Hematopoietic multipotent progenitor cell treated with erythropoietin and hydrocortisone succinate and interleukin-3 and kit ligand, for 15 days (in vitro differentiated cells): ENCODE results near the gene LLPH.
"Not testable (repeated sequence)": the region's sequence is repeated elsewhere in the genome, so short reads cannot be mapped to it uniquely, and the experiment has no call there.

Experiments
- DNase-seq: peaks from one replicate; pipeline ENCODE4 v3.0.0-alpha.2; 2015; ENCODE audit warnings: low spot score

Gene LLPH

DNA sequence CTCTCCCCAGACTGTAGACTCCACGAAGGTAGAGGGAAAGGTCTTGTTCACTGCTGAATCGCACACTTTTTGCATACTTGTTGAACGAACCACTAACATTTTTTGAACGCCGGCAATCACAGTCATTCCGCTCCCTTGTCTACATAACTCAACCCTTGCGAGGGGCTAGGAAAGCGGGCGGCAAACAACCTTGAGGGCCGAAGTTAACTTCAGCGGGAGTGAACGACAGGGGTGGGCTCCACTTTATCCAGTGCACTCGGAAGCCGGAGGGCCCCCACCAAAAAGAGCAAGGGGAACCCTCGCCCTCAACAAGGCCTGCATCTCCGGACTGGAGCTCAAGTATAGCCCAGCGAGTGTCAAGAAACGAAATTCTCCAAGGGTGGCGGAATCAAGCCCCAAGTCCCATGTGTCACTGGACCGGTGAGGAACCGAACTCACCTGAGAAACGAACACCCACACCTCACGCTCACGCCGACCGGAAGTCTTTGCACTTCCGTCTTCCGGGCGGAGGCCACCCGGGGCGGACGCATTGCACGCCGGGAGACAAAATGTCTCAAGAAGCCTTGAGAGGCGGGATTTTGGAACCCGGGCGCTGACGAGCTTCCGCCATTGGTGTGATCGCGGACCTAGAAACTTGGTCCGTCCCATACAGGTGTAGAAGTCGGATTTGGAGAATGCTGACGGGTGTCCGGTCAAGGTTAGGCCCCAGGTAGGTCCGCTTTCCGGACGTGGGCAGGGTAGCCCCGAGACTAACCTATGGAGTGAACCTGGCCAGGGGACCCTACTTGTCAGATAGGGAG lies at the start of gene LLPH:
LLPH (minus strand) TSS at position 484 of the 800 bp plus-strand sequence. CDS start 1,644 bp downstream, outside the sequence.
- peak; percentile 90 for DNase-seq

DNA sequence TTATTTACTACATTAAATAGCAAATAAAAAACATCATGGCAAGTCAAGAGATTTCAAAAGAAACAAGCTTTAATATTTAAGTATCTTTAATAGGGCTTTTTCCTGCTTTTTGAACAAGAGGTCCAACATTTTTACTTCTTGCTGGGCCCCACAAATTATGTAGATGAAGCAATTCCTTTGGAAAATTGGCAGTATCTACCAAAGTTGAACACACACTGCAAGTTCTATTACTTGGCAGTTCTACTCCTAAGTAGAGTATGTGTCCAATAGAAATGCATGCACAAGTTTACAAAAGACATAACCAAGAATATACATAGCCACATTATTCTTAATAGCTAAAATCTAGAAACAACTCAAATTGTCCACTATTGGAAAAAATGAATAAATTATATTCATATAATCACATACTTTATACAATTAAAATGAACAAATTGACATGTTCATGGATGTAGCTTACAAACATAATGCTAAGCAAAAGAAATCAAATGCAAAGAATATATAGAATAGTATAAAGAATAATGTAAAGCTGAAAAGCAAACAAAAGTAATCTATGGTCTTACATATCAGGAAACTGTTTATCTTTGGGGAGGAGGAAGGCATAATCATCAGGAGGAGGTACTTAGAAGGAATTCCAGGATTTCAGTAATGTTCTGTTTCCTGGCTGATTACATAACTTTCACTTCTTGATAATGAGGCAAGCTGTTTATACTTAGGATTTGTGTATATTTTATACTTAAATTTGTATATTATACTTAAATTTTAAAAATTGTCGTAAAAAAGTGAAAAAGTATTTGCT lies 45.8 kb upstream of the LLPH start:
- DNase-seq: no peak

DNA sequence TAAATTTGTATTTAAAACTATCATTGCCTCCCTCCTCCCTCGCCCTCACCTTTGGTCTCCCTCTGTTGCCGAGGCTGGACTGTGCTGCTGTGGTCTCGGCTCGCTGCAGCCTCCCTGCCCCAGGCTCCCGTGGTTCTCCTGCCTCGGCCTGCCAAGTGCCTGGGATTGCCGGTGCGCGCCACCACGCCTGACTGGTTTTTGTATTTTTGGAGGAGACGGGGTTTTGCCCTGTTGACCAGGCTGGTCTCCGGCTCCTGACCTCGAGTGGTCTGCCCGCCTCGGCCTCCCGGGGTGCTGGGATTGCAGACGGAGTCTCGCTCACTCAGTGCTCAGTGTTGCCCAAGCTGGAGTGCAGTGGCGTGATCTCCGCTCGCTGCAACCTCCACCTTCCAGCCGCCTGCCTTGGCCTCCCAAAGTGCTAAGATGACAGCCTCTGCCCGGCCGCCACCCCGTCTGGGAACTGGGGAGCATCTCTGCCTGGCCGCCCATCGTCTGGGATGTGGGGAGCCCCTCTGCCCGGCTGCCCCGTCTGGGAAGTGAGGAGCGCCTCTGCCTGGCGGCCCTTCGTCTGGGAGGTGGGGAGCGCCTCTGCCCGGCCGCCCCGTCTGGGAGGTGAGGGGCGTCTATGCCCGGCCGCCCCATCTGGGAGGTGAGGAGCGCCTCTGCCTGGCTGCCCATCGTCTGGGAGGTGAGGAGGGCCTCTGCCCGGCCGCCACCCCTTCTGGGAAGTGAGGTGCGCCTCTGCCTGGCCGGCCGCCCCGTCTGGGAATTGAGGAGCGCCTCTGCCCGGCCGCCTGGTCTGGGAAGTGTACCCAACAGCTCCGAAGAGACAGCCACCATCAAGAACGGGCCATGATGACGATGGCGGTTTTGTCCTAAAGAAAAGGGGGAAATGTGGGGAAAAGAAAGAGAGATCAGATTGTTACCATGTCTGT lies 44.1 kb upstream of the LLPH start:
- not testable (repeated sequence) for DNase-seq

DNA sequence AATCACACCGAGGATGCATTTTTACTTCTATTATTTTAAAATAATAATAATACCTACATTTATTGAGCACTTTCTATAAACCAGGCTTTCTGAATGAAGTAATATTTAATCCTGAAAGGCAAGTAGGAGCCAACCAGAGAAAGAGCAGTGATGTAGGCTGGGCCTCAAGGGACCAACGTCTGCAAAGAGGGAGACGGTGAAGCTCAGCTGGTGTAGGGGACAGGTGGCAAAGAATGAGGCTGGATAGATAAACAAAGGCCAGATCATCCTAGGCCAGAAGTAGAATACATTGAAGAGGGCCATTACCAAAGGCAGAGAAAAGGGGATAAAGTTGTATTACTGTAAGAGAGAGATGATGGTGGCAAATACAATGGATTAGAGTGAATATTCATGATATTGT lies 40.1 kb upstream of the LLPH start:
- no peak for DNase-seq

DNA sequence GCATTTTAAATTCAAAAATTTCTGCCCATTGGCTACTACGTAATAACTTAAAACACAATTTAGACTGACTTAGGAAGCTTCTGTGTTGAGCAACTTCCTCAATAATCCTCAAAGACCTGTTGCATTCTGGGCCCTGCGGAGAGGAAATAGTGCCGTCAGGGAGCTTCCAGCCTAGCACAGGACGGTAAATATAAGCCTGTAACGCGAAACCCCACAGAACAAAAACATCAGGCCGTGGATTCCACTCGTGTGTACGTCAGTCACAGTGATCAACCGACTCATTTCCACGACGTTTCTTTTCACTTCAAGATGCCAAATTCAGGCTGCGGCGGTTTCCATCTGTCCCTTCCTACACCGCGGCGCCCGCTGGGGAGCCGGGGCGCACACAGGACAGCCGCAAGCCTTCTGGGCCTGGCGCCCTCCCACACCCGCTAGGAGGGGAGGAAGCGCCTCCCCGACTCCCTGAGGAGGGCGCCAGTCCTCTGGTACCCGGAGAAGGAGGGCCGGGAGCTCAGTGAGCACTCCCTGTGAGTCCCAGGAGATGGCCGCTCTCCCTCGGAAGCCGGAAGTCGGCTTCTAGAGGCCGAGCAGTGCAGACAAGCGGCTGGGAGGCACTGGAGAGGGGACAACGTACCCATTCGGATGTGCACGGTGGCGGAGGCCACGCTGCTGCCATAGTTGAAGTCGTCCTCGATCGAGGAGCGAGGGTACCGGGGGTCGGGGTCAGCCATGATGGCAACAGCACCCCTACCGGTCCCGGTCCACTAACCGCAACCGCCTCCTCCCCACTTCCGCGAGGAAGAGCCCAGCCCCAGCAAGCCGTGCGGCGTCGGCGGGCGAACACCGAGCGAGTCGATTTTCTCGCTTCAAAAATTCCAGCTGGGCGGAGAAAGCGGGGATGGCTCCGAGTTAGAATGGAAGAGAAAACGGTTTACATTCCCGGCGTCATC lies 38.9 kb upstream of the LLPH start, which contains the start of gene TMBIM4:
TMBIM4 (minus strand) TSS at position 776 of the 950 bp plus-strand sequence; CDS start at position 731, 45 bp downstream.
- DNase-seq: peak; percentile 76

DNA sequence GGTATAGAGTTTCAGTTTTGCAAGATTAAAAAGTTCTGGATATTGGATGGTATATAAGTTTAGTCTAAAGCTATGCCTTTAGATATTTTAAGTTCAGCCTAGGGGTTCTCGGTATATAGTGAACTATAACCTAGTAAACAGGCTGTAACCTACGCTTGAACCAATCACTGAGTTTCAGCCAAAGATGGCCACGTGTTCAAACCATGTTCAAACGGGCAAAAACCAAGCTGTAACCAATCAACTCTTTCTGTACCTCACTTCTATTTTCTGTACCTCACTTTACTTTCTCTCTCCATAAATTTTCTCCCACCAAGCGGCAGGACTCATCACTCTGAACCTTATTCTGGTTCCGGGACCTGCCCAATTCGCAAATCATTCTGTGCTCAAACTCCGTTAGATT lies 37.9 kb upstream of the LLPH start:
- DNase-seq: no peak

DNA sequence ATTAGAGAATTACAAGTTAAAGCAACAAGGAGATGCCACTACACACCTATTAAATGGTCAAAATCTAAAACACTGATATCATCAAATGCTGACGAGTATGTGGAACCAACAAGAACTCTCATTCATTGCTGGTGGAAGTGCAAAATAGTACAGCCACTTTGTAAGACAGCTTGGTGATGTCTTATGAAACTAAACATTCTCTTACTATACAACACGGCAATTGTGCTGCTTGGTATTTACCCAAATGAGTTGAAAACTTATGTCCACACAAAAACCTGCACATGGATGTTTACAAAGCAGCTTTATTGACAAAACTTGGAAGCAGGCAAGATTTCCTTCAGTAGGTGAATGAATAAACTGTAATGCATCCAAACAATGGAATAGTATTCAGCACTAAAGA lies 36.0 kb upstream of the LLPH start:
- DNase-seq: no peak

DNA sequence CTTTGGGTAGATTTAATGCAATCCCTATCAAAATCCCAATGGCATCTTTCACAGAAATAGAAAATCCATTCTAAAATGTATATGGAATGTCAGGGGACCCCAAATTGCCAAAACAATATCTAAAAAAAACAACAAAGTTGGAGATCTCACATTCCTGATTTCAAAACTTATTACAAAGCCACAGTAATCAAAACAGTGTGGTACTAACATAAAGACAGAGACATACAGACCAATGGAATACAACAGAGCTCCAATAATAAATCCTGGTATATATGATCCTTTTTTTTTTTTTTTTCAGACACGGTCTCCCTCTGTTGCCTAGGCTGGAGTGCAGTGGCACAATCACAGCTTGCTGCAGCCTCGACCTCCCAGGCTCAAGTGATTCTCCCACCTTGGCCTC lies 34.6 kb upstream of the LLPH start:
- no peak for DNase-seq

DNA sequence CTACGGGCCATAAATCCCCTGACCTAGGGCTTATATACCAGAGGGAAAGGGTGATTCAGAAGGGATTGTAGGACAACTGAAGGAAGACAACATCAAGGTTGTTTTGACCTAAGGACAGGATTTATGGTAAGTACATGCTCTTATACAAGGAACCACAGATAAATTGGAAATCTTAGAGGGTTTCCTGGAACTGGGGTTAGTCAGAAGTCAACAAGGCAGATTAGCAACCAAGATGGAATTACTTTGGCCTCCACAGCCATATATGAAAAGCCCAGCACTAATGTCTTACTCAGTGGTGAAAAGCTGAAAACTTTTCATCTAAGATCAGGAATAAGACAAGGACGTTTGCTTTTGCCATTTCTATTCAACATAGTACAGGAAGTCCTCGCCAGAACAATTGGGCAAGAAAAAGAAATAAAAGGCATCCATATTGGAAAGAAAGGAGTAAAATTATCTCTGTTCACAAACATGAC lies 33.8 kb upstream of the LLPH start:
- no peak for DNase-seq

DNA sequence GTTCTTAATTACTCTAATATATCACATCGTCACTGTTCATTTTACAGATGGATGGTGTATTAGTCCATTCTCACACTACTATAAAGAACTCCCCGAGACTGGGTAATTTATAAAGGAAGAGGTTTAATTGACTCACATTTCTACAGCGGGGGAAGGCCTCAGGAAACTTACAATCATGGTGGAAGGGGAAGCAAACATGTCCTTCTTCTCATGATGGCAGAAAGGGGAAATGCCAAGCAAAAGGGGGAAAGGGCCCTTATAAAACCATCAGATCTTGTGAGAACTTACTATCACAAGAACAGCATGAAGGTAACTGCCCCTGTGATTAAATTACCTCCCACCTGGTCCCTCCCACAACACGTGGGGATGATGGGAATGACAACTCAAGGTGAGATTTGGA lies 32.7 kb upstream of the LLPH start:
- no peak for DNase-seq

DNA sequence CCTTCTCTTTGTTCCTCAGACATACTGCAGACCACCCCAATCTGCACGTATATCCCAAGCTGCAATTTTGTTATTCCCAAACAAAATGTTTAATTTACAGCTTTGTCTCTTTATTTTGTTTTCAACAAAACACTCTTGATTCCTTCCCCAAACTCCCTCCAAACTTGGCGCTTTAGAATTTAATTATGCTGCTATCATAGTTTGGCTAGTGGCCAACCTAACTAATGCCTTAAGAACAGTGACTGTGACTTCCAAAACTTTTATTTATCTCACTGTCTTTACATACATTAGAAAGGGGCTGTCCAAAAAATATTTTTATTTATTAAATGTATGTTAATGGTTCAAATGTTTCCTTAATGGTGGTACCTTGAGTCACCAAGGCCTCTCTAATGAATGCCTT lies 32.2 kb upstream of the LLPH start:
- DNase-seq: no peak

DNA sequence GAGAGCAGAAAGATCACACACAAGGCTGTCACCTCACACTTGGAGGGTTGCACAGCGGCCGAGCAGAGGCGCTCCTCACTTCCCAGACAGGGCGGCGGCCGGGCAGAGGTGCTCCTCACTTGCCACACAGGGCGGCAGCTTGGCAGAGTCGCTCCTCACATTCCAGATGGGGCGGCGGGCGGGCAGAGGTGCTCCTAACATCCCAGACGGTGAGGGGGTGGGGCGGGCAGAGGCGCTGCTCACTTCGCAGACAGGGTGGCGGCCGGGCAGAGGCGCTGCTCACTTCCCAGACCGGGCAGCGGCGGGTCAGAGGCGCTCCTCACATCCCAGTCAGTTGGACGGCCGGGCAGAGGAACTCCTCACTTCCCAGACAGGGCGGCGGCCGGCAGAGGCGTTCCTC lies 30.2 kb upstream of the LLPH start:
- no peak for DNase-seq

DNA sequence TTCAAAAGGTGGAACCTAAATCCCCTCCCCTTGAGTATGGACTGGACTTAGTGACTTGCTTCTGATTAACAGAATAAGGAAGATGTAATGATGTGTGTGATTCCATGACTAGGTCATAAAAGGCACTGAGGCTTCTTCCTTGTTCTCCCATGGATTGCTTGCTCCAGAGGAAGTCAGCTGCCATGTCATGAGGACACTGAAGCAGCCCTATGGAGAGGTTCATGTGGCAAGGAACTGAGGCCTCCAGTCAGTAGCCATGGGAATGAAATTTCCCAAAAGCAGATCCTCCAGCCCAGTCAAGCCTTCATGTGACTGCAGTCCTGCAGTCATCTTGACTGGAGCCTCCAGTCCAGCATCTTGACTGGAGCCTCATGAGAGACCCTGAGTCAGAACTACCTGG lies 28.6 kb upstream of the LLPH start:
- DNase-seq: no peak

DNA sequence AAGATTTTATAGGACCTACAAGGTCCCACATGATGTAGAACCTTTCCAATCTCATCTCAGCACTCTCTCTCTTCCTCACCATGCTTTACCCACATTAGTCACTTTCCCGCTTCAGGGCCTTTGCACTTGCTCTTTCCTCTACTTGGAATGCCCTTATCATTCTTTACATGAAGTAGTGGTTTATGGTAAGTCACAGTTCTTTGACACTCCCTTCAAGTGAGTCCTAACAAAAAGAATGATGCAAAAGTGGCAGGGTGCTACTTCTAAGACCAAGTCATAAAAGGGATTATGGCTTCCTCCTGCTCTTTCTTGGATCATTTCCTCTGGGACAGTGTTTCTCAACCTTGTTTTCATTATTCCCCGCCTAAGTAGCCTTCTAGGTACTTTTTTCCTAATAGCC lies 26.1 kb upstream of the LLPH start:
- no peak for DNase-seq

DNA sequence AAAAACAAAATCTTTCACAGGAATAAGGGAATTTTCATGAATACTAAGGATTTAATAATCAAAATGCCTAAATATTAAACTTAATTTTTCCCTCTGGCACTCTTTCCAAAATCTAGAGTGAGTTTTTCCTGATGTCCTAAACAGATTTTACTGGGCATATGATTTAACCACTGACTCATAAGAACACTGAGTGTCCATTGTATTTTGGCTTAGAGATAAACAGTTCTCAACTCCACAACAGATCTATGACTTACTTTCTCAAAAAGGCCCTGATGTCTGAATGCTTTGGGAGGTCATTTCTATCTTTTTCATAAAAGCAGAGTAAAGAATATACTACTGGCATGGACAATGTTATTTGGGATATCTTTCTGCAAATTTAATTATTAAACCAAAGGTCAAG lies 24.2 kb upstream of the LLPH start:
- DNase-seq: no peak

DNA sequence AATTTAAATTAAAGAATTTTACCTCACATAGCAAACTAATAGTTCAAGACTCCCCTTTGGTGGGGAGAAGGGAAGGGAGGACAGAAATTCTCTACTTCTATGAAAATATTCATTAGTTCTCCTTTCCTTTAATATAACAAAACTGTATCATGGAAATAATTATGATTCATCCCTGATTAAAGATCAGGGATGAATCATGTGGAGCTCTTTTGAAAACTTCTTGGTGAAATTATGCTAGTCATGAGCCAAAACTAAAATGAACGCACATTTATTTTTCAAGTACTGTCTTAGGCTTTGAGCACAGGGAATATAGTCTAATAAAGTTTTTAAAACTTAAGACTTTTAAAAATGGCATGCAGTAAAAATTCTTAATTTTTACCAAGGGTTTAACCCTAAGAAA lies 22.2 kb upstream of the LLPH start:
- DNase-seq: no peak

DNA sequence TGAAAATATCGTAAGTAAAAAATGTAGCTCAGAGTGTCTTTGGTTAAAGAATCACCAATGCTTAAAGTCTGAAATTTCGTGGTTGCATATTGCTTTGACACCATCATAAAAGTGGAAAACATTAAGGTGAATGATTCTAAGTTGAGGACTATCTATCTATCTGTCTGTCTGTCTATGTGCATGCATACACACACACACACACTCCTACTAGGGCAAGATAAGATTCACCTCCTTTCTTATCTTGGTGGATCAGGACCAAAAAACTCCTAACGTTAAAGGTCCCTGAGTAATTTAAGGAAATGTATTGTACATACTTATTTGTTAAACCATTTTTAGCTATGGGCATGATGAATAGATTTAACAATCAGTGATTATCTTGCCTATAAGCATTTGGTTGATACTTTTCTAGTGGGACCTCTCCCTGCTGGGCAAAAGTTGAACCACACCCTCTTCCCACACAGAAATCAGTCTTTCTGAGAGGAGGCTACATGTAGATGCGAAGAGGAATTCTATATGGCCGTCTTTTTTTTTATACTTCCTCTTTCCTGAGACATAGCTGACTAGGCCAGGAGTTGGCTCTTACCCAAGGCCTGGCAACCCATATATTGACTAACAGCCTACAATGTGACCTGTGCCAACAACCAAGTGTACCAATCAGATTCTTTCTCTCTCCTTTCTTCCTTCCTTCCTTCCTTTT lies 19.3 kb upstream of the LLPH start:
- DNase-seq: no peak

DNA sequence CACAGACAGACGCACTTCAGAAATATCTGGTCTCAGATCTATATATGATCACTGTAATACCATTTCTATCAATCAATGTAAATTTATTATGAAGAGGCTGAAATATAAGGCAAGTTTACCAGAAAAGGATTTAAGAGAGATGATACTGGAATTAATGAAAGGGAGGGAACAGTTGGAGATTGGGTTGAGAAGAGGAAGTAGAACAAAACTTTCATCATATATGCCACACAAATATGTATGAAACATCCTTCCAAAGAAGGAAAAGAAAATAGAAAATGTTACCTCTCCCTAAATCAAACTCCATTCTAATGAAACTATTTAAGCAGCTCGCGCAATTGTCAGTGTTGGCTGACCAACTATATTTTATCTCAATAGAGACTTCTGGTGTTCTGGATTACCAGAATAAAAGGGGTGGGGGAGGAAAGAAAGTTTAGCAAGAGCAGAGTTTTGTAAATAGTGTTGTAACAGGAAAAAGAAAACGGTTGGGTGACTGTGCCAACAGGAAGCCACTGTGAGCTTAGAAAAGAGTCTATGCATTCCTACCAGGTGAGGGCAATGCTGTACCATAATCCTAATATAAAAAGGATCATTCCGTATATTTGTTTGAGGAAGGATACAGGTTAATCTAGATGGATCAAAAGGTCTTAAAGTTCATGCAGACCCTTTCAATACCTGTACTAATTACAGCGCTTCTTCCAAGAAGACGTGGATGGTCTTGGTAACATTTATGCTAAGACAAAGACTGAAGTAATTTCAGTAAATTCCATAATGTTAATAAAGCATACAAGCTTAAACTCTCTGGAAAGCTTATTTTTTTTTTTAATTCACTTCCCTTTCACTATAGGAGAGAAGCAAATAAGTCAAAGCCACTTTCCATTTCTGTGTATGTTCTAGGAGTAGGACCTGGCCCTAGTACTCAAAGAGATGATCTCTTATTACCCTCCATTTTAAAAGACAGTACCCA lies 14.5 kb upstream of the LLPH start:
- no peak for DNase-seq

DNA sequence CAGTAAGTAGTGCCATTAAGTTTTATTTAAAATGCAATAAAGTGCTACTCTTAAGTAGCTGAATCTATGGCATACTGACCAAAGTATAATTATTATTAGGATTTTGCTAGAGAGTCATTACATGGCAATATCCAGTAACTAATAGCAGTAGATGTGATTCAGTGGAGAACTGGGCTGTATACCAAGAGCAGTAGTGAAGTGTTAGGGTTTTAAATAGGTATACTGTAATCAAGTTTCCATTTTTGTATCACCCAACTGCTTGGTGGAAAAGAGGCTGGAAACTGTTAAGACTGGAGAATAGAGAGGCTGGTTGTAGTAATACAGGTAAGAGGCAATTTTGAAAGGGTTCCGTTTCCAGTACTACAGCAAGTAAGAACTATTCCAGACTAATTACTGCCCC lies 13.3 kb upstream of the LLPH start:
- DNase-seq: no peak
